ENCODE measurements around the gene GRM5.
A peak's percentile ranks its signal among the peaks of the same experiment; 100 is the strongest.
"Not testable (repeated sequence)": the region's sequence is repeated elsewhere in the genome, so short reads cannot be mapped to it uniquely, and the experiment has no call there.

The GRM5 gene

GRCh38 chr11:88507771-88508417 lies 557.9 kb downstream of the GRM5 start:
- DNase-seq (ENCODE audit: low read depth in 2 of 2), result no peak

DNA sequence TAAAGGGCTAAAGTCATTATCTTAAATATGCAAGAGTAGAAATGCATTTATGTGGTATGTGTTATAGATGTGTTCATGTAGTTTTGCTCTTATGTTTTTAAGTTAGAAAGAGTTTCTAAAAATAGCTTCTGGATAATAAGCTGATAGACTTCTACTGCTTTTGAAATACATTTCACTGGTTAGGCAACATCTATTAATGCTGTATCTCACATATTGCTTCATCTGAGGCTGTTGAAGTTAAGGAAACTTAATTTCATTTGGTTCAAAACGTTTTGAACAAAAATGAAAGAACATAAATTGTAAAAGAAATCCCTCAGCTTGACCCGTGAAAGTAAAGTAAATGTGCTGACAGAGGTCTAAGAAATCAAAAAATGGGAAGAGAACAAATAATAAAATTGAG lies 564.2 kb downstream of the GRM5 start:
- no peak for DNase-seq (ENCODE audit: low read depth in 2 of 2)

- no peak for DNase-seq (ENCODE audit: low read depth in 2 of 2)
Measured at GRCh38 chr11:88495836-88496235, 569.9 kb downstream of the GRM5 start.

GRCh38 chr11:88494848-88495247 lies 570.9 kb downstream of the GRM5 start:
- no peak for DNase-seq (ENCODE audit: low read depth in 2 of 2)

GRCh38 chr11:88491674-88492073 lies 574.1 kb downstream of the GRM5 start:
- no peak for DNase-seq (ENCODE audit: low read depth in 2 of 2)

- no peak for DNase-seq (ENCODE audit: low read depth in 2 of 2)
Measured at GRCh38 chr11:88489030-88489429, 576.8 kb downstream of the GRM5 start.

DNA sequence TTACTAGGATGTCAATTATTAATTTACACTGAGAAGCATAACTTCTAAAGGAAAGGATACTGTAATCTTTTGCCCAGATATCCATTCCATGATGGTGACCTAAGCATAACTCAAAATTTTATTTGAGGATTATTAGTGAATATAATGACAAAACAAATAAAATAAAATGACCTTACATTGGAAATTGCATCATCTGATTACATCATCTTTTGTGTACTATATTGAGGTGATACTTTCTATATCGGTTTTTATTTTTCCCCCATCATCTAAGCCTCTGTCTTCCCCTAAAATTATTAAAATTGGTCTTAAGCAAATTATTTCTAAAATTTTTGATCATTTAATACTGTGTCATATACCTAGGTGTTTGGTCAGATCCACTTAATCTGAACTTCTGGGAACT lies 578.1 kb downstream of the GRM5 start:
- DNase-seq (ENCODE audit: low read depth in 2 of 2), result no peak

GRCh38 chr11:88484873-88485621 lies 580.7 kb downstream of the GRM5 start:
- peak in 1 of 2 donors; percentile 0 for DNase-seq (ENCODE audit: low read depth in 2 of 2)

- DNase-seq (ENCODE audit: low read depth in 2 of 2), result no peak
Measured at GRCh38 chr11:88482871-88483301, 582.9 kb downstream of the GRM5 start.

- DNase-seq (ENCODE audit: low read depth in 2 of 2), result no peak
Measured at GRCh38 chr11:88480223-88480622, 585.6 kb downstream of the GRM5 start.

GRCh38 chr11:88478136-88478815 lies 587.5 kb downstream of the GRM5 start:
- no peak for DNase-seq (ENCODE audit: low read depth in 2 of 2)

DNA sequence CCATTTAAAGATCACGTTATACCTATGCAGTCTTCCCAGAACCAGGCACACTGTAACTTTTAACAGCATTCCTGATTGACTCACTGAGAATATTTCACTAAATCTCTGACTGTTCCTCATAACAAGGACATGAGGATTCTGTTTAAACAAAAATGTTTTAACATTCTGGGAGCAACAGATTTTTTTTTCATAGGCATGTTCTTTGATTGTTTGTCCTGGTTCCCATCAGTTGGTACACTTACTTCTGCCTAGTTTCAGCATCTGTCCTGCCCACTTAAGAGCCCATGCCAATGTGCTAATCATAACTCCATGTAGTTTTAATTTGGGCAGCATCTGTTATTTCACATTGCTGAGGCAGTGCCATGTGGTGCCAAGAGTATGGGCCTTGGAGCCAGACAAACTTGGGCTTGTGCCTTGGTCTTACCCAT lies 589.8 kb downstream of the GRM5 start:
- DNase-seq (ENCODE audit: low read depth in 2 of 2), result no peak

- no peak for DNase-seq (ENCODE audit: low read depth in 2 of 2)
Measured at GRCh38 chr11:88474655-88475054, 591.1 kb downstream of the GRM5 start.

GRCh38 chr11:88469561-88470225 lies 596.1 kb downstream of the GRM5 start:
- no peak for DNase-seq (ENCODE audit: low read depth in 2 of 2)

DNA sequence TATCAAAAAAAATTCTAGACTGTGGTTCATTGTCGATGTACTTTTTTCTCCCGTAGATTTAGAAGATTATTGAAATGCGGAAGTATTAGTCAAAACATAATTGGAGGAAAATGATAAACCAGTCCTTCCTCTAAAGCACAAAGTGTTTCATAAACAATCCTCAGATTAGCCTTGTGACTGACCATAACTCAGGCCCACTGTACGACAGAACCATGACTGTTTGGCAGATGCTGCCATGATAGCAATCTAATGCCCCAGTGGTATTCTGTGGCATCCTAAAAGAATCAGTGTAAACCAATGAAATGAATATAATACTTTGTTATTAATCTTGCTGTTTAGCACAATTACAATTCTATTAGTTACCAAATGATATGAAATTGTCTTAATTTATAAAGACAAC lies 601.3 kb downstream of the GRM5 start:
- no peak for DNase-seq (ENCODE audit: low read depth in 2 of 2)

- DNase-seq (ENCODE audit: low read depth in 2 of 2), result not testable (repeated sequence)
Measured at GRCh38 chr11:88463301-88463700, 602.5 kb downstream of the GRM5 start.

DNA sequence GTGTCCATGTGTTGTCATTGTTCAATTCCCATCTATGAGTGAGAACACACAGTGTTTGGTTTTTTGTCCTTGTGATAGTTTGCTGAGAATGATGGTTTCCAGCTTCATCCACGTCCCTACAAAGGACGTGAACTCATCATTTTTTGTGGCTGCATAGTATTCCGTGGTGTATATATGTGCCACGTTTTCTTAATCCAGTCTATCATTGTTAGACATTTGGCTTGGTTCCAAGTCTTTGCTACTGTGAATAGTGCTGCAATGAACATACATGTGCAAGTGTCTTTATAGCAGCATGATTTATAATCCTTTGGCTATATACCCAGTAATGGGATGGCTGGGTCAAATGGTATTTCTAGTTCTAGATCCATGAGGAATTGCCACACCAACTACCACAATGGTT lies 607.7 kb downstream of the GRM5 start:
- not testable (repeated sequence) for DNase-seq (ENCODE audit: low read depth in 2 of 2)

DNA sequence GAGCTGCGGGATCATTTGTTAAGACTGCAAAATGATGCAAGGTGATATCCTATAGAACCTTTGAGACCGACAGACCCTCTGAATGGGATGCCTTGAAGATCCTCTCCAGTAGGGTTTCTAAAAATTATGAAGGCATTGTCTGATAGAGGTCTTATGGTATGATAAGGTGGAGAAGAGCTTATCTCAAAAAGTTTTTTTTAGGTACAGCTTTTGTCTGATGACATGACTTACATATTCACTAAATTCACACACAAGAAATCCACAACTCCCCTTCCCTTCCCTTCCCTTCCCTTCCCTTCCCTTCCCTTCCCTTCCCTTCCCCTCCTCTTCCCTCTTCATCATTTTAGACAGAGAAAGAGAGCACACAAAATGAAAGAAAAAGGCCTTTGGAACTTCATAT lies 609.8 kb downstream of the GRM5 start:
- DNase-seq (ENCODE audit: low read depth in 2 of 2), result no peak

- no peak for DNase-seq (ENCODE audit: low read depth in 2 of 2)
Measured at GRCh38 chr11:88454881-88455280, 610.9 kb downstream of the GRM5 start.
